Stomach (tissue), 9 donors: ENCODE results near the gene EXT2. TPM values are rescaled to one million over a fixed set of nuclear protein-coding genes. Genes with fewer than 3 reads are reported as not detected.

ENCODE experiments used
- DNase-seq, 2 donors: peaks; one replicate each; pipeline versions ENCODE4 v3.0.0 to v3.0.0-alpha.2; 2013 to 2019
- H3K27ac ChIP-seq, 5 donors: fragments of 200-600 bp in 4 of 5; sonication (generic) in 4 of 5; one replicate each; pipeline ENCODE4 v1.5.1; 2013 to 2019; ENCODE audit warnings: mild to moderate bottlenecking in 1 of 5, moderate library complexity in 1 of 5
- H3K27me3 ChIP-seq, 3 donors: fragments of 200-600 bp; sonication (generic); one replicate each; pipeline ENCODE4 v1.5.1; 2017 to 2019; ENCODE audit warnings: mixed run types in 1 of 3
- H3K36me3 ChIP-seq, 4 donors: fragments of 200-600 bp; sonication (generic); 1 replicate in 3 of 4; 2 replicates in 1 of 4; pipeline ENCODE4 v1.5.1; 2016 to 2019
- H3K4me1 ChIP-seq, 4 donors: fragments of 200-600 bp; sonication (generic); one replicate each; pipeline ENCODE4 v1.5.1; 2016 to 2019
- H3K4me3 ChIP-seq, 4 donors: fragments of 200-600 bp; sonication (generic) in 3 of 4; one replicate each; pipeline ENCODE4 v1.5.1; 2016 to 2019; ENCODE audit warnings: mild to moderate bottlenecking in 1 of 4
- H3K9me3 ChIP-seq, 4 donors: fragments of 200-600 bp; sonication (generic); one replicate each; pipeline ENCODE4 v1.5.1; 2016 to 2019
- EP300 ChIP-seq: sonication (generic); formaldehyde crosslinking; IDR thresholded peaks from one replicate; pipeline ENCODE4 v1.6.1; 2017; ENCODE audit warnings: antibody characterized with exemption
- POLR2A ChIP-seq, 4 donors: fragments of 450-650 bp; IDR thresholded peaks; one replicate each; pipeline ENCODE4 v1.6.1; 2016; ENCODE audit warnings: antibody characterized with exemption in 4 of 4, control low read depth in 2 of 4, mild to moderate bottlenecking in 1 of 4, moderate library complexity in 1 of 4
- POLR2AphosphoS5 ChIP-seq, 3 donors: sonication (generic); formaldehyde crosslinking; IDR thresholded peaks; one replicate each; pipeline ENCODE4 v1.6.1; 2016; ENCODE audit warnings: antibody characterized with exemption in 3 of 3
- WGBS, 5 donors: extraction: QIAGEN DNeasy Blood & Tissue Kit in 3 of 5; methylation state at CpG; one replicate each; pipeline versions ENCODE4 v1.1.5 to v1.1.7; 2013 to 2018; 5-methylcytosine and 5-hydroxymethylcytosine counted together
- intact Hi-C: fragments of 100-400 bp; cut with DNase I; formaldehyde crosslinking; loops from one replicate; pipeline ENCODE4 v1.15.1; 2023; ENCODE audit warnings: low total_unique reads
- polyA plus RNA-seq, 3 donors: library from polyadenylated mRNA; stranded (reverse); fragments of 200-250 nt; gene quantifications; one replicate each; pipeline ENCODE4 v1.2.3, GENCODE V29; 2013
- total RNA-seq, 5 donors: library from RNA; depleted of rRNA; stranded (reverse); fragments of >200 nt; gene quantifications; one replicate each; pipeline versions ENCODE4 v1.1.0 to v1.2.3, GENCODE V29; 2014 to 2016
- TF ChIP-seq, protein P1 (sequence below), 7 experiments: fragments of 450-650 bp in 4 of 7; fragments of 200-600 bp in 3 of 7; sonication (generic) in 3 of 7; IDR thresholded peaks; one replicate each; pipeline ENCODE4 v1.5.1; 2016 to 2019; ENCODE audit warnings: antibody characterized with exemption in 7 of 7, control low read depth in 2 of 7, mild to moderate bottlenecking in 1 of 7
- donor health status: healthy with polysubstance abuse.
- donor health status: Bipolar disorder and iron deficiency.
- donor health status: healthy.

The EXT2 gene
- total and polyA plus RNA-seq, 8 donors = 10.5 to 93.8 (median 16.0) TPM

DNA sequence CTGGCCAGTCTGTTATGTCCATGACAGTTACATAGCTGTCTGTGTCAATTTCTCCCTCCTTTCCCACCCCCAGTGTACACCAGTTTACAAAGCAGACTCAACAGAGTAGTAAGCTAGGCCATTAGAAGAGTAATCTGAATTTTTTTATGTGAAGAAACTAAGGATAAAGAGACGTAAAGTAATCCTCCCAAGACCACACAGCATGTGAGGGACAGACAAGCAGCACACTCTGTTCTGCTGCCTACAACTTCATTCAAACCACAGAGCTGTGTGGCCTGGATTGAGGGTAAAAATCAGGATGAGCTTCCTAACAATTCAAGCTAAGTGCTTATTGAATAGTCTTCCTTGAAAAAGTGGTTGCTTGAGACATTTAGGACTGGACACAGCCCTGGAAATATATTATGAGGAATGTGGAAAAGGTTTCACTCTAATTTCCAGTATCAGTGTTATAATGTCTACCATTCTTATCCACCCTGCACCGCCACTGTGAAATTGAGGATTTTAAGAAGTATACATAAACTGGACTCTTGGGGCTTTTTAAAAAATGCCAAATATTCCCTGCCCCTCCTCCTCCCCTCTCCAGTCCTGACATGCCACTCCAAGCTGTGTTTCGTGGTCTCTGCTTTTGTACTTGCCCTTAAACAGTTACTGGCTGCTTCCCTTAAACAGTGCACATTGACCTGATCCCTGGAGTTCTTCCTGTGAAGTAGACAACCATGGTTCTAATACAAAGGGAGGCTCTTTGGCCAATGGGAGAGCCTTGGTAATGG is 40.9 kb downstream of the EXT2 start:
- Histone ChIP-seq H3K4me3 (no peak overlapping the region), H3K4me1 (peaks cover 0 to 11% (median 0%) of the 10 kb centered on the region in 4 donors), H3K36me3 (peaks cover 10 to 51% (median 36%) of the 10 kb centered on the region in 4 donors), H3K27me3 (no peaks in the 10 kb centered on the region), H3K9me3 (no peaks in the 10 kb centered on the region), H3K27ac (no peak overlapping the region)
- 75 to 92% (median 82%) methylated on average over 3 of the region's 3 CpGs for WGBS, 5 donors
- intact Hi-C loops = no loop called here
- no peak for TF ChIP-seq EP300
- TF ChIP-seq POLR2A (IDR thresholded peaks at IDR 0.05) = no peak
- TF ChIP-seq, protein P1, sequence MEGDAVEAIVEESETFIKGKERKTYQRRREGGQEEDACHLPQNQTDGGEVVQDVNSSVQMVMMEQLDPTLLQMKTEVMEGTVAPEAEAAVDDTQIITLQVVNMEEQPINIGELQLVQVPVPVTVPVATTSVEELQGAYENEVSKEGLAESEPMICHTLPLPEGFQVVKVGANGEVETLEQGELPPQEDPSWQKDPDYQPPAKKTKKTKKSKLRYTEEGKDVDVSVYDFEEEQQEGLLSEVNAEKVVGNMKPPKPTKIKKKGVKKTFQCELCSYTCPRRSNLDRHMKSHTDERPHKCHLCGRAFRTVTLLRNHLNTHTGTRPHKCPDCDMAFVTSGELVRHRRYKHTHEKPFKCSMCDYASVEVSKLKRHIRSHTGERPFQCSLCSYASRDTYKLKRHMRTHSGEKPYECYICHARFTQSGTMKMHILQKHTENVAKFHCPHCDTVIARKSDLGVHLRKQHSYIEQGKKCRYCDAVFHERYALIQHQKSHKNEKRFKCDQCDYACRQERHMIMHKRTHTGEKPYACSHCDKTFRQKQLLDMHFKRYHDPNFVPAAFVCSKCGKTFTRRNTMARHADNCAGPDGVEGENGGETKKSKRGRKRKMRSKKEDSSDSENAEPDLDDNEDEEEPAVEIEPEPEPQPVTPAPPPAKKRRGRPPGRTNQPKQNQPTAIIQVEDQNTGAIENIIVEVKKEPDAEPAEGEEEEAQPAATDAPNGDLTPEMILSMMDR (IDR thresholded peaks at IDR 0.05) = no peak
- TF ChIP-seq POLR2AphosphoS5 (IDR thresholded peaks at IDR 0.05) = no peak
- DNase-seq = no peak

DNA sequence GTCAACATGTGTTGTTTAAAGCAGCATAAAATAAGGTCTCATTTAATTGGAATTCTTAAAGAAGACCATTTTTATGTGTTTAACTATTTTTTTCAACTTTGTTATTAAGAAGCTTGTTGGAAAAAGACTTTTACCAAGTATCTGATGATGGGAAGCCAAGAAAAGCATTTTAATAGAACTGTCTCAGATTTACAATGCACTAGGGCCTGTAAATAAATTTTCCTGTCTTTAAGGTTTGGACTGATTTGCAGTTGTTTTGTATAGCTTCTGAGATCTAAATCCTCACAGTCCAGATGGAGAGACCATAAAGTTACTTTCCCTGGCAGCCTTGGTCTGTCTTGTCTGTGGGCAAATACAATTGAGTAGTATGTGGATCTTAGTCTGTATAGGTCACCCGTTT is 41.6 kb downstream of the EXT2 start:
- Histone ChIP-seq H3K27me3 (no peaks in the 10 kb centered on the region), H3K4me3 (no peak overlapping the region), H3K9me3 (no peaks in the 10 kb centered on the region), H3K4me1 (peaks cover 0 to 11% (median 0%) of the 10 kb centered on the region in 4 donors), H3K27ac (no peak overlapping the region), H3K36me3 (peaks cover 5 to 44% (median 29%) of the 10 kb centered on the region in 4 donors)
- WGBS, 5 donors = 65 to 87% (median 79%) methylated on average over 1 of the region's 1 CpG
- DNase-seq = no peak
- intact Hi-C loops = no loop called here
- TF ChIP-seq POLR2A (IDR thresholded peaks at IDR 0.05) (no peak), EP300 (no peak), POLR2AphosphoS5 (IDR thresholded peaks at IDR 0.05) (no peak)
- TF ChIP-seq, protein P1 (IDR thresholded peaks at IDR 0.05) = no peak

DNA sequence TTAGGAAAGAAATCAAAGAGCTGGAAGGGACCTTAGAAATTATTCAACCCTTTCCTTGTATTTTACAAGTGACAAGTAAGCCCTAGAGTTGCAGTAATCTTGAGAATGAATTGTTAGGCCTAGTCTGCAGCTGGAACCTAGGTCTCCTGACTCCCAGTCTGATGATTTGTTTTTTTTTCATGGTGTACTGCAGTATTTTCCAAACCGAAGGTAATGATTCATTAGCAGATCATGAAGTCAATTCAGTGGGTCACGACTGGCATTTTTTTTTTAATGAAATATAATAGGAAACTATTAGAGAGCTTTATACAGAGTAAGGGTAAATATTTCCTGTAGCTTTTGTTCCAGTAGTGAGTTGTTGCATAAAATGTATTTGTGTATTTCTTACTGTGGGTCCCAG is 42.8 kb downstream of the EXT2 start:
- H3K4me3 ChIP-seq = no peak overlapping the region
- 70 to 96% (median 75%) methylated on average over 2 of the region's 2 CpGs for WGBS, 5 donors
- H3K4me1 ChIP-seq = peaks cover 0 to 11% (median 0%) of the 10 kb centered on the region in 4 donors
- TF ChIP-seq POLR2AphosphoS5 (IDR thresholded peaks at IDR 0.05) = no peak
- TF ChIP-seq, protein P1 (IDR thresholded peaks at IDR 0.05) = no peak
- DNase-seq = no peak
- H3K36me3 ChIP-seq = peaks cover 0 to 38% (median 27%) of the 10 kb centered on the region in 4 donors
- intact Hi-C loops = no loop called here
- H3K9me3 ChIP-seq = no peaks in the 10 kb centered on the region
- H3K27me3 ChIP-seq = no peaks in the 10 kb centered on the region
- no peak overlapping the region for H3K27ac ChIP-seq

DNA sequence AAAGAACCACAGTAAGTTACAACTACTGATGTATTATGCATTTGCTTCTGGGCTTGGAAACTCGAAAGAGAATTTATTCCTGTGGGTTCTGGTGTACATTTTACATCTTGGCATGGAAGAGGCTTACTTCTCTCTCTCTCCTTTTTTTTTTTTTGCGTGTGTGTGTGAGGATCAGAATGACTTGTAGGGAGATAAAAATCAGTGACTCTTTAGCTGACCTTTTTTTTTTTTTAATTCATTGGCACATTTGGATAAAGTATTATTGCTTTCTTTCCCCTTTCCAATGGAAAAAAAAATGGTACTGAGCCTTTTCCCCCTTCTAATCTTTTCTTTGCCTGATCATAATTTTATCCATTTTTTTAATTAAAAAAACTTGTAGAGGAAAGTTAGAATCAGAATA is 43.5 kb downstream of the EXT2 start:
- WGBS, 5 donors = 69 to 79% (median 75%) methylated on average over 2 of the region's 2 CpGs
- TF ChIP-seq EP300 (no peak), POLR2AphosphoS5 (IDR thresholded peaks at IDR 0.05) (no peak), POLR2A (IDR thresholded peaks at IDR 0.05) (no peak)
- TF ChIP-seq, protein P1 (IDR thresholded peaks at IDR 0.05) = no peak
- Histone ChIP-seq H3K36me3 (peaks cover 0 to 34% (median 31%) of the 10 kb centered on the region in 4 donors), H3K4me3 (no peak overlapping the region), H3K4me1 (peaks cover 0 to 13% (median 2%) of the 10 kb centered on the region in 4 donors), H3K9me3 (no peaks in the 10 kb centered on the region), H3K27me3 (no peaks in the 10 kb centered on the region), H3K27ac (no peak overlapping the region)
- no peak for DNase-seq
- intact Hi-C loops = no loop called here
